ENCODE measurements around the gene ADTRP.
A peak's percentile ranks its signal among the peaks of the same experiment; 100 is the strongest.

Gene ADTRP

GRCh38 chr6:11705483-11705882 lies 73.1 kb downstream of the ADTRP start:
- Histone ChIP-seq H3K4me1 (ENCODE audit: control insufficient read depth in 2 of 2, insufficient read depth in 2 of 2, low read length in 2 of 2) (peaks cover 3 to 14% of the 10 kb centered on the region in 2 donors), H3K27ac (ENCODE audit: low read depth in 2 of 2, low read length in 2 of 2) (no peak overlapping the region), H3K9ac (ENCODE audit: low read depth in 1 of 2, low read length in 2 of 2) (no peak overlapping the region), H3K4me3 (ENCODE audit: low read length in 2 of 2) (no peak overlapping the region), H3K27me3 (ENCODE audit: control insufficient read depth in 2 of 2, insufficient read depth in 2 of 2, low read length in 2 of 2) (no peaks in the 10 kb centered on the region), H3K9me3 (ENCODE audit: control insufficient read depth in 2 of 2, low read length in 2 of 2) (no peaks in the 10 kb centered on the region), H3K36me3 (ENCODE audit: control insufficient read depth in 2 of 2, insufficient read depth in 2 of 2, low read length in 2 of 2) (no peaks in the 10 kb centered on the region)

- no peak overlapping the region for H3K27ac ChIP-seq (ENCODE audit: low read depth in 2 of 2, low read length in 2 of 2)
- no peaks in the 10 kb centered on the region for H3K27me3 ChIP-seq (ENCODE audit: control insufficient read depth in 2 of 2, insufficient read depth in 2 of 2, low read length in 2 of 2)
- H3K4me3 ChIP-seq (ENCODE audit: low read length in 2 of 2) = no peak overlapping the region
- H3K36me3 ChIP-seq (ENCODE audit: control insufficient read depth in 2 of 2, insufficient read depth in 2 of 2, low read length in 2 of 2) = no peaks in the 10 kb centered on the region
- peaks cover 3 to 14% of the 10 kb centered on the region in 2 donors for H3K4me1 ChIP-seq (ENCODE audit: control insufficient read depth in 2 of 2, insufficient read depth in 2 of 2, low read length in 2 of 2)
- H3K9me3 ChIP-seq (ENCODE audit: control insufficient read depth in 2 of 2, low read length in 2 of 2) = no peaks in the 10 kb centered on the region
- H3K9ac ChIP-seq (ENCODE audit: low read depth in 1 of 2, low read length in 2 of 2) = no peak overlapping the region
These were observed 73.5 kb downstream of the ADTRP start for GRCh38 chr6:11705069-11705468.

- Histone ChIP-seq H3K27ac (ENCODE audit: low read depth in 2 of 2, low read length in 2 of 2) (no peak overlapping the region), H3K4me1 (ENCODE audit: control insufficient read depth in 2 of 2, insufficient read depth in 2 of 2, low read length in 2 of 2) (peaks cover 3 to 14% of the 10 kb centered on the region in 2 donors), H3K9ac (ENCODE audit: low read depth in 1 of 2, low read length in 2 of 2) (no peak overlapping the region), H3K36me3 (ENCODE audit: control insufficient read depth in 2 of 2, insufficient read depth in 2 of 2, low read length in 2 of 2) (no peaks in the 10 kb centered on the region), H3K9me3 (ENCODE audit: control insufficient read depth in 2 of 2, low read length in 2 of 2) (no peaks in the 10 kb centered on the region), H3K27me3 (ENCODE audit: control insufficient read depth in 2 of 2, insufficient read depth in 2 of 2, low read length in 2 of 2) (no peaks in the 10 kb centered on the region), H3K4me3 (ENCODE audit: low read length in 2 of 2) (no peak overlapping the region)
These were observed 74.9 kb downstream of the ADTRP start for GRCh38 chr6:11703725-11704124.

- Histone ChIP-seq H3K4me1 (ENCODE audit: control insufficient read depth in 2 of 2, insufficient read depth in 2 of 2, low read length in 2 of 2) (peaks cover 3 to 14% of the 10 kb centered on the region in 2 donors), H3K27me3 (ENCODE audit: control insufficient read depth in 2 of 2, insufficient read depth in 2 of 2, low read length in 2 of 2) (no peaks in the 10 kb centered on the region), H3K9ac (ENCODE audit: low read depth in 1 of 2, low read length in 2 of 2) (no peak overlapping the region), H3K36me3 (ENCODE audit: control insufficient read depth in 2 of 2, insufficient read depth in 2 of 2, low read length in 2 of 2) (no peaks in the 10 kb centered on the region), H3K4me3 (ENCODE audit: low read length in 2 of 2) (no peak overlapping the region), H3K9me3 (ENCODE audit: control insufficient read depth in 2 of 2, low read length in 2 of 2) (no peaks in the 10 kb centered on the region), H3K27ac (ENCODE audit: low read depth in 2 of 2, low read length in 2 of 2) (peak overlapping the region; percentile 11 to 26)
These were observed 76.0 kb downstream of the ADTRP start for GRCh38 chr6:11702500-11703130.

GRCh38 chr6:11702089-11702488 lies 76.5 kb downstream of the ADTRP start:
- Histone ChIP-seq H3K9me3 (ENCODE audit: control insufficient read depth in 2 of 2, low read length in 2 of 2) (no peaks in the 10 kb centered on the region), H3K4me1 (ENCODE audit: control insufficient read depth in 2 of 2, insufficient read depth in 2 of 2, low read length in 2 of 2) (peaks cover 3 to 14% of the 10 kb centered on the region in 2 donors), H3K27ac (ENCODE audit: low read depth in 2 of 2, low read length in 2 of 2) (peak overlapping the region in 1 of 2 donors; percentile 11), H3K4me3 (ENCODE audit: low read length in 2 of 2) (no peak overlapping the region), H3K27me3 (ENCODE audit: control insufficient read depth in 2 of 2, insufficient read depth in 2 of 2, low read length in 2 of 2) (no peaks in the 10 kb centered on the region), H3K36me3 (ENCODE audit: control insufficient read depth in 2 of 2, insufficient read depth in 2 of 2, low read length in 2 of 2) (no peaks in the 10 kb centered on the region), H3K9ac (ENCODE audit: low read depth in 1 of 2, low read length in 2 of 2) (no peak overlapping the region)

GRCh38 chr6:11701573-11701972 lies 77.0 kb downstream of the ADTRP start:
- no peak overlapping the region for H3K27ac ChIP-seq (ENCODE audit: low read depth in 2 of 2, low read length in 2 of 2)
- no peaks in the 10 kb centered on the region for H3K36me3 ChIP-seq (ENCODE audit: control insufficient read depth in 2 of 2, insufficient read depth in 2 of 2, low read length in 2 of 2)
- H3K9ac ChIP-seq (ENCODE audit: low read depth in 1 of 2, low read length in 2 of 2) = no peak overlapping the region
- H3K4me3 ChIP-seq (ENCODE audit: low read length in 2 of 2) = no peak overlapping the region
- no peaks in the 10 kb centered on the region for H3K9me3 ChIP-seq (ENCODE audit: control insufficient read depth in 2 of 2, low read length in 2 of 2)
- H3K4me1 ChIP-seq (ENCODE audit: control insufficient read depth in 2 of 2, insufficient read depth in 2 of 2, low read length in 2 of 2) = peaks cover 3 to 14% of the 10 kb centered on the region in 2 donors
- H3K27me3 ChIP-seq (ENCODE audit: control insufficient read depth in 2 of 2, insufficient read depth in 2 of 2, low read length in 2 of 2) = no peaks in the 10 kb centered on the region

- Histone ChIP-seq H3K9ac (ENCODE audit: low read depth in 1 of 2, low read length in 2 of 2) (no peak overlapping the region), H3K27ac (ENCODE audit: low read depth in 2 of 2, low read length in 2 of 2) (no peak overlapping the region), H3K4me1 (ENCODE audit: control insufficient read depth in 2 of 2, insufficient read depth in 2 of 2, low read length in 2 of 2) (peaks cover 3 to 14% of the 10 kb centered on the region in 2 donors), H3K9me3 (ENCODE audit: control insufficient read depth in 2 of 2, low read length in 2 of 2) (no peaks in the 10 kb centered on the region), H3K27me3 (ENCODE audit: control insufficient read depth in 2 of 2, insufficient read depth in 2 of 2, low read length in 2 of 2) (no peaks in the 10 kb centered on the region), H3K36me3 (ENCODE audit: control insufficient read depth in 2 of 2, insufficient read depth in 2 of 2, low read length in 2 of 2) (no peaks in the 10 kb centered on the region), H3K4me3 (ENCODE audit: low read length in 2 of 2) (no peak overlapping the region)
These were observed 78.4 kb downstream of the ADTRP start for GRCh38 chr6:11700118-11700718.

- Histone ChIP-seq H3K4me3 (ENCODE audit: low read length in 2 of 2) (no peak overlapping the region), H3K27ac (ENCODE audit: low read depth in 2 of 2, low read length in 2 of 2) (no peak overlapping the region), H3K9me3 (ENCODE audit: control insufficient read depth in 2 of 2, low read length in 2 of 2) (no peaks in the 10 kb centered on the region), H3K27me3 (ENCODE audit: control insufficient read depth in 2 of 2, insufficient read depth in 2 of 2, low read length in 2 of 2) (no peaks in the 10 kb centered on the region), H3K9ac (ENCODE audit: low read depth in 1 of 2, low read length in 2 of 2) (no peak overlapping the region), H3K4me1 (ENCODE audit: control insufficient read depth in 2 of 2, insufficient read depth in 2 of 2, low read length in 2 of 2) (peaks cover 3 to 14% of the 10 kb centered on the region in 2 donors), H3K36me3 (ENCODE audit: control insufficient read depth in 2 of 2, insufficient read depth in 2 of 2, low read length in 2 of 2) (no peaks in the 10 kb centered on the region)
These were observed 79.0 kb downstream of the ADTRP start for GRCh38 chr6:11699576-11699975.

GRCh38 chr6:11692451-11693376 lies 85.9 kb downstream of the ADTRP start:
- Histone ChIP-seq H3K9me3 (ENCODE audit: control insufficient read depth in 2 of 2, low read length in 2 of 2) (no peaks in the 10 kb centered on the region), H3K36me3 (ENCODE audit: control insufficient read depth in 2 of 2, insufficient read depth in 2 of 2, low read length in 2 of 2) (no peaks in the 10 kb centered on the region), H3K4me3 (ENCODE audit: low read length in 2 of 2) (no peak overlapping the region), H3K27ac (ENCODE audit: low read depth in 2 of 2, low read length in 2 of 2) (no peak overlapping the region), H3K27me3 (ENCODE audit: control insufficient read depth in 2 of 2, insufficient read depth in 2 of 2, low read length in 2 of 2) (no peaks in the 10 kb centered on the region), H3K4me1 (ENCODE audit: control insufficient read depth in 2 of 2, insufficient read depth in 2 of 2, low read length in 2 of 2) (no peaks in the 10 kb centered on the region), H3K9ac (ENCODE audit: low read depth in 1 of 2, low read length in 2 of 2) (no peak overlapping the region)

GRCh38 chr6:11689847-11690246 lies 88.8 kb downstream of the ADTRP start:
- Histone ChIP-seq H3K9me3 (ENCODE audit: control insufficient read depth in 2 of 2, low read length in 2 of 2) (no peaks in the 10 kb centered on the region), H3K27me3 (ENCODE audit: control insufficient read depth in 2 of 2, insufficient read depth in 2 of 2, low read length in 2 of 2) (no peaks in the 10 kb centered on the region), H3K4me3 (ENCODE audit: low read length in 2 of 2) (no peak overlapping the region), H3K9ac (ENCODE audit: low read depth in 1 of 2, low read length in 2 of 2) (no peak overlapping the region), H3K36me3 (ENCODE audit: control insufficient read depth in 2 of 2, insufficient read depth in 2 of 2, low read length in 2 of 2) (no peaks in the 10 kb centered on the region), H3K4me1 (ENCODE audit: control insufficient read depth in 2 of 2, insufficient read depth in 2 of 2, low read length in 2 of 2) (no peaks in the 10 kb centered on the region), H3K27ac (ENCODE audit: low read depth in 2 of 2, low read length in 2 of 2) (no peak overlapping the region)

Measured in mucosa of rectum (tissue), 2 donors.